AG04450 (cell line): ENCODE data around the gene PACS2. TPM values are rescaled to one million over a fixed set of nuclear protein-coding genes. Genes with fewer than 3 reads are reported as not detected.

Experiments used
- CTCF ChIA-PET: fragments of 300-600, 350-600 bp; formaldehyde crosslinking; extraction: SDS; loops from one replicate; lab custom pipeline; 2022; ENCODE audit warnings: antibody characterized with exemption, inconsistent platforms; lab: Charles Lee
- POLR2A ChIA-PET: fragments of 350-600 bp; formaldehyde crosslinking; extraction: SDS; loops from one replicate; lab custom pipeline; 2021; ENCODE audit warnings: antibody characterized with exemption, inconsistent platforms; lab: Yijun Ruan, JAX
- DNase-seq: peaks from one replicate; pipeline ENCODE4 v3.0.0-alpha.2; 2011; ENCODE audit warnings: low read depth, low spot score
- H3K27ac ChIP-seq: one replicate; pipeline ENCODE4 v1.5.1; 2012; ENCODE audit warnings: low read depth, low read length, control low read depth
- H3K27me3 ChIP-seq: one replicate; pipeline ENCODE4 v1.6.0; 2012; ENCODE audit warnings: low read length; ENCODE audit not compliant: control insufficient read depth, insufficient read depth
- H3K4me3 ChIP-seq: 2 replicates; pipeline ENCODE4 v1.5.1; 2011; ENCODE audit warnings: mild to moderate bottlenecking, low read depth, low read length, control low read depth
- H3K9me3 ChIP-seq: 2 replicates; pipeline ENCODE4 v1.5.1; 2012; ENCODE audit warnings: low read length; ENCODE audit not compliant: control insufficient read depth, insufficient read depth
- CTCF ChIP-seq: IDR thresholded peaks from 2 replicates; pipeline ENCODE4 v1.5.1; 2011; ENCODE audit warnings: low read depth, low read length, control low read depth, inconsistent platforms
- polyA plus RNA-seq: library from polyadenylated mRNA; depleted of rRNA; stranded (reverse); fragments of >200 nt; gene quantifications from 2 replicates; pipeline ENCODE4 v1.2.3, GENCODE V29; 2011

PACS2 gene
- polyA plus RNA-seq, 1 experiment, result 13.0 TPM

GRCh38 chr14:105367116-105368031 lies 52.8 kb downstream of the PACS2 start:
- no peak for DNase-seq
- H3K4me3 ChIP-seq, result no peak overlapping the region
- ChIA-PET POLR2A (no interaction called here), CTCF (interaction anchor here (0.6 to 1.4 kb wide), 3 partner anchors 114 to 170 kb away, joined by 3 read pairs; no protein-coding TSS in a partner anchor)
- no peaks in the 10 kb centered on the region for H3K27me3 ChIP-seq
- no peak for TF ChIP-seq CTCF
- no peaks in the 10 kb centered on the region; the same call in 1 of the 2 replicates for H3K9me3 ChIP-seq
- H3K27ac ChIP-seq, result no peak overlapping the region

- ChIA-PET POLR2A (no interaction called here), CTCF (no interaction called here)
- no peak for TF ChIP-seq CTCF
- DNase-seq, result no peak
- H3K27me3 ChIP-seq, result no peaks in the 10 kb centered on the region
- H3K4me3 ChIP-seq, result no peak overlapping the region
- H3K9me3 ChIP-seq, result no peaks in the 10 kb centered on the region; the same call in 1 of the 2 replicates
- H3K27ac ChIP-seq, result no peak overlapping the region
Measured at GRCh38 chr14:105368032-105368417, 53.5 kb downstream of the PACS2 start.

GRCh38 chr14:105368426-105368825 lies 53.9 kb downstream of the PACS2 start:
- H3K27me3 ChIP-seq, result no peaks in the 10 kb centered on the region
- TF ChIP-seq CTCF, result no peak
- CTCF ChIA-PET, result interaction anchor here (1.3 kb wide), 1 partner anchor 112 kb away, joined by 5 read pairs; no protein-coding TSS in a partner anchor
- H3K4me3 ChIP-seq, result no peak overlapping the region
- DNase-seq, result no peak
- H3K27ac ChIP-seq, result no peak overlapping the region
- POLR2A ChIA-PET, result no interaction called here
- H3K9me3 ChIP-seq, result no peaks in the 10 kb centered on the region; the same call in 1 of the 2 replicates

GRCh38 chr14:105368910-105369652 lies 54.5 kb downstream of the PACS2 start:
- ChIA-PET CTCF (interaction anchor here (1.3 kb wide), 1 partner anchor 112 kb away, joined by 5 read pairs; no protein-coding TSS in a partner anchor), POLR2A (no interaction called here)
- no peak overlapping the region for H3K27ac ChIP-seq
- no peaks in the 10 kb centered on the region for H3K27me3 ChIP-seq
- no peak for TF ChIP-seq CTCF
- DNase-seq, result no peak
- H3K4me3 ChIP-seq, result no peak overlapping the region
- no peaks in the 10 kb centered on the region; the same call in 1 of the 2 replicates for H3K9me3 ChIP-seq
